ENCODE measurements around the gene PKD1L1. TPM values are rescaled to one million over a fixed set of nuclear protein-coding genes. Genes with fewer than 3 reads are reported as not detected.

The PKD1L1 gene
- polyA plus RNA-seq, 1 donor (not counting 4 experiments of a cell fraction or from before 2014, with no cell fraction given), result 0.04 TPM

DNA sequence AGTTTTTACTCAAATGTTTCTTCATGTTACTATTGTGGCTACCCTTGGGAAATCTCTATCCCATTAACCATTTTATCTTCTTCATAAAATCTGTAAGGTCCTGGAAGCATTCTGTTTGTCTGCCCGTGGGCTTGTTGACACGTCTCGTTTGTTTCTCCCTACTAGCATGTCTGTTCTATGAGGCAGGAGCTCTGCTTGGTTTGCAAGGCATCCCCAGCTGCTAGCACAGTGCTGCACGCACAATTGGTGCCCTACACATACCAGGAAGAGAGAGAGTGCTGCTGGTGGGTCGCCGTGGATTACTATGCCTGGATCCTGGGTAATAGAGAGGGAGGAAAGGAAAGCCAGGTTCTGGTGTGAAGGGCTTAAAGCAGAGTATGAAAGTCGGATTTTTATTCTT lies 200.2 kb downstream of the PKD1L1 start:
- no peak overlapping the region for H3K4me2 ChIP-seq (ENCODE audit: control insufficient read depth, extremely low read depth, insufficient read depth, low read depth, low read length)
- no peak overlapping the region for H3K4me3 ChIP-seq (ENCODE audit: control insufficient read depth in 2 of 3, extremely low read depth in 1 of 3, insufficient read depth in 2 of 3, low read depth in 1 of 3, low read length in 3 of 3)
- DNase-seq (ENCODE audit: low read depth, low spot score) (no peak), FAIRE-seq (no peak)
- peaks cover 2% of the 10 kb centered on the region for H3K27me3 ChIP-seq (ENCODE audit: control insufficient read depth, extremely low read depth, insufficient read depth, low read length)
- no peaks in the 10 kb centered on the region for H3K4me1 ChIP-seq (ENCODE audit: control insufficient read depth, extremely low read depth, insufficient read depth, low read length)
- no peaks in the 10 kb centered on the region for H3K36me3 ChIP-seq (ENCODE audit: control insufficient read depth in 2 of 2, extremely low read depth in 1 of 2, insufficient read depth in 2 of 2, low read length in 2 of 2)
- no peaks in the 10 kb centered on the region for H4K20me1 ChIP-seq (ENCODE audit: control insufficient read depth, extremely low read depth, insufficient read depth, low read length)
- no peak overlapping the region for H3K27ac ChIP-seq (ENCODE audit: control insufficient read depth, insufficient read depth, low read length)
- dilution Hi-C loops (cut with MboI; ENCODE audit: extremely low pct_ligation_motif_present, low sequenced_read_pairs), result no loop called here
- H3K9me3 ChIP-seq (ENCODE audit: control insufficient read depth, low read depth, low read length), result no peaks in the 10 kb centered on the region
- H3K79me2 ChIP-seq (ENCODE audit: control insufficient read depth, insufficient read depth, low read length), result no peaks in the 10 kb centered on the region
- H3K9ac ChIP-seq (ENCODE audit: control insufficient read depth, extremely low read depth, insufficient read depth, low read length), result no peak overlapping the region
- no peaks in the 10 kb centered on the region for H3K9me1 ChIP-seq (ENCODE audit: control insufficient read depth, extremely low read depth, insufficient read depth, low read length)
- no peak overlapping the region for H2AFZ ChIP-seq (ENCODE audit: control insufficient read depth, low read length)
- TF ChIP-seq, protein P1, sequence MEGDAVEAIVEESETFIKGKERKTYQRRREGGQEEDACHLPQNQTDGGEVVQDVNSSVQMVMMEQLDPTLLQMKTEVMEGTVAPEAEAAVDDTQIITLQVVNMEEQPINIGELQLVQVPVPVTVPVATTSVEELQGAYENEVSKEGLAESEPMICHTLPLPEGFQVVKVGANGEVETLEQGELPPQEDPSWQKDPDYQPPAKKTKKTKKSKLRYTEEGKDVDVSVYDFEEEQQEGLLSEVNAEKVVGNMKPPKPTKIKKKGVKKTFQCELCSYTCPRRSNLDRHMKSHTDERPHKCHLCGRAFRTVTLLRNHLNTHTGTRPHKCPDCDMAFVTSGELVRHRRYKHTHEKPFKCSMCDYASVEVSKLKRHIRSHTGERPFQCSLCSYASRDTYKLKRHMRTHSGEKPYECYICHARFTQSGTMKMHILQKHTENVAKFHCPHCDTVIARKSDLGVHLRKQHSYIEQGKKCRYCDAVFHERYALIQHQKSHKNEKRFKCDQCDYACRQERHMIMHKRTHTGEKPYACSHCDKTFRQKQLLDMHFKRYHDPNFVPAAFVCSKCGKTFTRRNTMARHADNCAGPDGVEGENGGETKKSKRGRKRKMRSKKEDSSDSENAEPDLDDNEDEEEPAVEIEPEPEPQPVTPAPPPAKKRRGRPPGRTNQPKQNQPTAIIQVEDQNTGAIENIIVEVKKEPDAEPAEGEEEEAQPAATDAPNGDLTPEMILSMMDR (optimal IDR thresholded peaks at IDR 0.05 in 1 of 3, IDR thresholded peaks at IDR 0.05 in 1 of 3, conservative IDR thresholded peaks at IDR 0.05 in 1 of 3; ENCODE audit: extremely low read depth in 1 of 3, insufficient read depth in 2 of 3, low read length in 3 of 3), result no peak
- no peak for TF ChIP-seq EZH2 (IDR thresholded peaks at IDR 0.05; ENCODE audit: low read length)

DNA sequence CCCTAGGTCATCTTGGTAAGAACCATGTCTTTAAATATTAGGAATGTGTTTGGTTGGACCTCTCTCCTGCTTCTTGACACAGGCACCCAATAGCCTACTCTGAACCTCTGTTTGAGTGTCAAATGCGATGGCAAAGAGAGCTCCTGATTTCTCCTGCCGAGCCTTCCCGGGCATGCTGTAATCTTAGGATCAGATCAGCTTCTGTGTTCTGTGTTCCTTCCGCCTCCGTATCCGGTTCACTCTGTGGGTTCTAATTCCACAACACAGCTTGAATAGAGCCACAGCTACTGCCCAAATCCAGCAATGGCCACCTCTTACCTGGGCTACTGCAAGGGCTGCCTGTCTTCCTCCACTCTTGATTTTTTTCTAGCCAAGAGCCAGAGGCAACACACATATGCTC lies 201.1 kb downstream of the PKD1L1 start:
- no peaks in the 10 kb centered on the region for H4K20me1 ChIP-seq (ENCODE audit: control insufficient read depth, extremely low read depth, insufficient read depth, low read length)
- TF ChIP-seq, protein P1 (optimal IDR thresholded peaks at IDR 0.05 in 1 of 3, IDR thresholded peaks at IDR 0.05 in 1 of 3, conservative IDR thresholded peaks at IDR 0.05 in 1 of 3; ENCODE audit: extremely low read depth in 1 of 3, insufficient read depth in 2 of 3, low read length in 3 of 3), result no peak
- TF ChIP-seq EZH2 (IDR thresholded peaks at IDR 0.05; ENCODE audit: low read length), result no peak
- H3K4me3 ChIP-seq (ENCODE audit: control insufficient read depth in 2 of 3, extremely low read depth in 1 of 3, insufficient read depth in 2 of 3, low read depth in 1 of 3, low read length in 3 of 3), result no peak overlapping the region
- no peaks in the 10 kb centered on the region for H3K9me1 ChIP-seq (ENCODE audit: control insufficient read depth, extremely low read depth, insufficient read depth, low read length)
- DNase-seq (ENCODE audit: low read depth, low spot score) (no peak), FAIRE-seq (no peak)
- no peak overlapping the region for H3K4me2 ChIP-seq (ENCODE audit: control insufficient read depth, extremely low read depth, insufficient read depth, low read depth, low read length)
- H3K27me3 ChIP-seq (ENCODE audit: control insufficient read depth, extremely low read depth, insufficient read depth, low read length), result peaks cover 2% of the 10 kb centered on the region
- dilution Hi-C loops (cut with MboI; ENCODE audit: extremely low pct_ligation_motif_present, low sequenced_read_pairs), result no loop called here
- no peaks in the 10 kb centered on the region for H3K9me3 ChIP-seq (ENCODE audit: control insufficient read depth, low read depth, low read length)
- no peak overlapping the region for H3K27ac ChIP-seq (ENCODE audit: control insufficient read depth, insufficient read depth, low read length)
- no peaks in the 10 kb centered on the region for H3K79me2 ChIP-seq (ENCODE audit: control insufficient read depth, insufficient read depth, low read length)
- H3K9ac ChIP-seq (ENCODE audit: control insufficient read depth, extremely low read depth, insufficient read depth, low read length), result no peak overlapping the region
- no peaks in the 10 kb centered on the region for H3K36me3 ChIP-seq (ENCODE audit: control insufficient read depth in 2 of 2, extremely low read depth in 1 of 2, insufficient read depth in 2 of 2, low read length in 2 of 2)
- no peak overlapping the region for H2AFZ ChIP-seq (ENCODE audit: control insufficient read depth, low read length)
- no peaks in the 10 kb centered on the region for H3K4me1 ChIP-seq (ENCODE audit: control insufficient read depth, extremely low read depth, insufficient read depth, low read length)
